ENCODE measurements around the gene SORCS2.

SORCS2 gene

DNA sequence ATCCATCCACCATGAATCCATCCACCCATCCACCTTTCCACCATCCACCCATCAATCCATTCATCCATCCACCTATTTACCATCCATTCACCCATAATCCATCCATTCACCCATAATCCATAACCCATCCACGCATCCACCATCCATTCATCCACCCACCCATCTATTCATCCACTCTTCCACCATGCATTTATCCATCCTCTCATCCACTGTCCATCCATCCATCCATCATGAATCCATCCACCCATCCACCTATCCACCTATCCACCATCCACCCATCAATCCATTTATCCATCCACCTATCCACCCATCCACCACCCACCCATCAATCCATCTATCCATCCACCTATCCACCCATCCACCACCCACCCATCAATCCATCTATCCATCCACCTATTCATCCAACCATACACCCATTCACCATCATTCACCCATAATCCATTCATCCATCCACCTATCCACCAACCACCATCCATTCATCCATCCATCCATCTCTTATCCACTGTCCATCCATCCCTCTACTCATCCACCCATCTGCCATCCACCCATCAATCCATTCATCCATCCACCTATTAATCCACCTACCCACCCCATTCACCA is 422.1 kb downstream of the SORCS2 start:
- DNase-seq (ENCODE audit: low read depth in 2 of 2), result no peak

DNA sequence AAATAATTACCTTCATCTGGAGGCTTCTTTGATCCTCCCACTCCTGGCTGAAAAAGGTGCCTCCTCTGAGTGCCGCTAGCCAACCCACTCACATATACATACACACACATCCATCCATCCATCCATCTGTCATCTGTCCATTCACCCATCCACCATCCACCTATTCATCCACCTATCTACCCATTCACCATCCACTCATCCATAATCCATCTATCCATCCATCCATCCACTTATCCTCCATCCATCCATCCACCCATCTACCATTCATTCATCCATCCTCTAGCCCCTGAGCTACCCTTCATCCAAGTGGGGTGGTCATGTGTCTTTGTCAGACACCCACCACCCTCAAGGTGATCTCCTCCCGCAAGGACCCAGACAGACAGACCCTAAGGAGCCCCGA is 423.9 kb downstream of the SORCS2 start:
- DNase-seq (ENCODE audit: low read depth in 2 of 2), result no peak

GRCh38 chr4:7618361-7618760 is 426.0 kb downstream of the SORCS2 start:
- no peak for DNase-seq (ENCODE audit: low read depth in 2 of 2)

DNA sequence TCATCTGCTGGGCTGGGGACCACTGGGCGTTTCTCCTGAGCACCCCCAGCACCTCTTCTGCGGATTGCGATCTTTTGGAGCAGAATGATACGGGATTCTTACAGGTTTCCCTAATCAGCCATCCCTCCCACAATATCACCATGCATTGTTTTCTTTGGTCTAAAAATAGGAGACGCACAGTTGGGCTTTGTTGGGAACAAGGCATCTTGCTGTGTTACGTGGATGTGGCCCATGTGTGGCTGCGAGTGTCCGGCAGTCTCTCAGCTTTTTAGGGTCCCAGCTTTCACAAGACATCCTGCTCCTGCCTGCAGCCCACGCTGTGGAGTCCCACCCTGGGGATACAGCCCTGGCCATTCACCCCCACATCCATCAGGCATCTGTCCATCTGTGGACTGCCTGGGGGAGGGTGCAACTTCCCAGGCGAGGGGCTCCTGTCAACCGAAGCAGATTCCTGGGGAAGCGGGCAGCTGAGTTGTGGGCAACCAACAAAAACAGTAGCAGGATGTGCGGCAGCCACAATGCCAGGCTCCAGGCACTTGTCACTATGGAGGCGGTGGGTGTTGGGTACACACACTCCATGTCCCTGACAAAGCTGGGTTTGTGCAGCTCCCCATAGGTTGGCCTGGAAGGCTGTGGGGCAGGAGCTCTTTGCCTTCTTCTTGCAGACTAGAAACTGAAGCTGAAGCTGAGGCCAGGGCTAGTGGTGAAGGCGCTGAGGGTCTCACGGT is 427.9 kb downstream of the SORCS2 start:
- no peak for DNase-seq (ENCODE audit: low read depth in 2 of 2)

DNA sequence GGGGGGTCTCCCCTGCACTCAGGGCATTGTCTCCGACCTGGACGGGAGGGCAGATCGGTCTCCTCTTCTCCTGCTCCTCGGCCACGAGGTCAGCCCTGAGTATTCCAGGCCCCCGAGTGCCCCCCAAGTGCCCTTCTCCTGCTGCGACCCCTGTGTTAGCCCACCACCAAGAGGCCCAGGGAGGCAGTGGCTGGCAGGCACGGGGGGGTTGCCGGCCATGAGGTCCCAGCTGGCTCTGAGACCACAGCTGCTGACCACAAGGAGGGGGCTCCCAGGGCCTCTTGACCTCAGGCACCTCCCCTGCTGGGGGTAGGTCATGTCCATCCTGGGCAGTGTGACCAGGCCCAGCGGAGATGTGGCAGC is 428.5 kb downstream of the SORCS2 start:
- no peak for DNase-seq (ENCODE audit: low read depth in 2 of 2)

DNA sequence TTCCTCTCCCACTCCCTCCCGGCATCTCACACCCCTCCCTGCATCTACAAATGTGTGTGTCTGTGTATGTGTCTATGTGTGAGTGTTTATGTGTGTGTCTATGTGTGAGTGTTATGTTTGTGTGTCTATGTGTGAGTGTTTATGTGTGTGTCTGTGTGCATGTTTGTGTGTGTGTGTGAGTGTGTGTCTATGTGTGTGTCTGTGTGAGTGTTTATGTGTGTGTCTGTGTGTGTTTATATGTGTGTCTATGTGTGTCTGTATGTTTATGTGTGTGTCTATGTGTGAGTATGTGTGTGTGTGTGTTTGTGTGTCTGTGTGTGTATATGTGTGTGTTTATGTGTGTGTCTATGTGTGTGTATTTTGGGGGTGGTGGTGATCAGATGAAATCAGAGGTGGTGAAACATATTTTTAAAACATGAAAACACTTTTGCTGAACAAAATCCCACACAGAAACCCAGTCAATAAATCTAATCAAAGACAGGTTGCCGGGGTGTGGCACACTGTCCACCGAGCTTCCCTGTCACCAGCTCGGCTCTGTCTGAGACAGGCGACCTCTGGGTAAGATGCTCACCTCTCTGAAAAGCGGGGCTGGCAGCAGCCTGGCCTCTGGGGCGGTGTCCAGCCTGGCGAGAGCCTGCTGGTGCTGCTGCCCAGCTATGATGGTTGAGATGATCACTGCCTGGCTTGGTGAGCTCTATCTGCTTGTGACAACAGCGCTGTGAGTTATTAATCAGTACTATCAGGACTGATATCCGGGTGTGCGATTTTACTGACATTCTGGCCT is 429.1 kb downstream of the SORCS2 start:
- DNase-seq (ENCODE audit: low read depth in 2 of 2), result no peak

GRCh38 chr4:7622371-7622770 is 430.0 kb downstream of the SORCS2 start:
- no peak for DNase-seq (ENCODE audit: low read depth in 2 of 2)

GRCh38 chr4:7623468-7623867 is 431.1 kb downstream of the SORCS2 start:
- DNase-seq (ENCODE audit: low read depth in 2 of 2), result no peak

GRCh38 chr4:7624396-7624980 is 432.1 kb downstream of the SORCS2 start:
- DNase-seq (ENCODE audit: low read depth in 2 of 2), result no peak

- DNase-seq (ENCODE audit: low read depth in 2 of 2), result no peak
These were observed 432.7 kb downstream of the SORCS2 start for GRCh38 chr4:7625071-7625470.

DNA sequence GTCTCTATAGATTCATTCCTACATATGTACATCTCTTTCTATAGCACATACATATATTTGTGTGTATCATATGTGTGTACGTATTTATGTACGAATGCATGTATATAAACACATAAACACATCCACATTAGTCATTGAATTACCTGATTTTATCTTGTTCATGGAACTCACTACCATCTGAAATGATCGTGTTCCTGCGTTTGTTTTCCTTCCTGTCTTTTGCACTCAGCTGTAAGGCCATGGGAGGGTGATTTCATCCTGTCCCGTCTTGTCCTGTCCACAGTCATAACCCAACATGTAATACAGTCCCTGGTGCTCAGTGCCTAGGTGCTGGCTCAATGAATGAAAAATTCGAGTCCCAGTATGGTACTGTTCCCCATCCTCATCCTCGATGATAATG is 434.2 kb downstream of the SORCS2 start:
- DNase-seq (ENCODE audit: low read depth in 2 of 2), result no peak

GRCh38 chr4:7627251-7628250 is 435.2 kb downstream of the SORCS2 start:
- DNase-seq (ENCODE audit: low read depth in 2 of 2), result no peak

DNA sequence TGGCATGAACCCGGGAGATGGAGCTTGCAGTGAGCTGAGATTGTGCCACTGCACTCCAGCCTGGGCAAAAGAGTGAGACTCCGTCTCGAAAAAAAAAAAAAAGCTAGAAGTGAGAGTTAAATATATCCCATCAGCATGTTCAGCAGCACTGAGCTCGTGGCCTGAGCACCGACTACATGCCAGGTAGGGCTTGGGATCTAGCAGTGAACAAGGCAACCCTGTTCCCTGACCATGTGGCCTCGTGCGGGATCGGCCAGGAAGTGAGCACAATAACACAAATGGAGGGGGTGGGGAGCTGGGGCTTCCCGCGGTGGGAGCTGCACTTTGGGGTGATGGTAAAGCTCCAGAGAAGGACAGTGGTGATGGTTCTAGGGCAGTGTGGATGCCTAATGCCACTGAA is 436.1 kb downstream of the SORCS2 start:
- DNase-seq (ENCODE audit: low read depth in 2 of 2), result no peak

DNA sequence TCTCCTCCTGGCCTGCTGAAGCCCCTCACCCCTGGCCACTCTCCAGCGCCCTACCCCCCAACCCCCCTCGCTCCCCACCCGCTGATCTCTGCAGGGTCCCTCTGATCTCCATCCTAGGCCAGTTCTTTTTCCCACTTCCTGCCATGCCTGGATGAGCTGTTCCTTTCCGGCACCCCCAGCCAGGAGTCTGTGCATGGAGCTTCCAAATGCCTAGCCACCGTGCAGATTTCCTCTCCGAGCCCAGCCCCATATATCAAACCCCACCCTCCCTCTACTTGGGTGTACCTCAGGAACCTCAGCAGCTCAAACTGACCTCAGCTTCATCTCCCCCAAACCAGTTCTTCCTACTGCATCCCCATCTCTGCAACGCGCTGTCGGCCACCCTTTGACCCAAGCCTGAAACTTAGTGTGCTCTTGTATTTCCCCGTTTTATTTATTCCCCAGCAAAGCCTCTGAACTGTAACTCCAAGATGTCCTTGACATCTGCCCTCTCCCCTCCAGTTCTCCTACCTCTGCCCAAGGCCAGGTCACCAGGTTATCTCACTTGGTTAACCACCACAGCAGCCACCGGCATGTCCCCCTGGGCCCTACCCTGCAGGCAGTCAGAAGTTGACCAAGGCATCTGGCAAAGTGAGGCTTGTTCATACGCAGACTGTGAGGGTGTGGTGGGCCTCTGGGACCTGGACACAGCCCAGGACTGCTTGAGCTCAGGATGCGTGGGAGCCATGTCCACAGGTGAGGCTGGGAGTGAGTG is 437.3 kb downstream of the SORCS2 start:
- no peak for DNase-seq (ENCODE audit: low read depth in 2 of 2)

DNA sequence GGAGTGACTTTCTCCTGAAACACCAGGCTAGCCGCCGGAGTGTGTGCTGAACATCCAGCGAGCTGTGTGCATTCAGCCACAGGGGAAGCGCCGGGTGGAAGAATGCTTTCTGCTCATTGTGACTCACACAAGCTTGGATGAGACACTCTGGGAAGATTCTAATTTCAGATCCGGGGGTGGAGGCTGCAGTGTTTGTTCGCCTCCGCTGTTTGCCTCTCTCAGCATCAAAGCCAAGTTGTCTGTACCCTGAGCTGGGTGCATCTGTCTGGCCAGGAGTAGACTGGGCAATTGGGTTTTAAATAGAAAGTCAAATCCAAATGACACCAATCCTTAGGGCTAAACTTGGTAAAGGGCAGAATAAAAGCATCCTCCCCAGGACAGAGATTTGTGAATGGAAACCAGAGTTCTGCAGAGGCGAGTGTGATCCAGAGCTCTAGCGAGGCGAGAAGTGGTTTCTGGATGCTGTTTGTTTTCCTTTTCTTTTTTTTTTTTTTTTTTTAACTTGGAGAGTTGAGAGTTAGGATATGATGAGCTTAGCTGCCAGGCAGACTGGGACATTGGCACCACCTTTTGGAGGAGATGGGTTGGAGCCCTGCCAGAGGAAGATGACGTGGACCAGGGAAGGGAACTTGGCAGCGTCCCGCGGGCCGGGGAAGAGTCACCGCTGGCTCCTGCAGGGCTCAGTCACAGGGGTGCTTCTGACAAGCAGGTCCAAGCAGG is 438.4 kb downstream of the SORCS2 start:
- DNase-seq (ENCODE audit: low read depth in 2 of 2), result no peak

GRCh38 chr4:7631288-7632014 is 439.1 kb downstream of the SORCS2 start:
- DNase-seq (ENCODE audit: low read depth in 2 of 2), result no peak

- no peak for DNase-seq (ENCODE audit: low read depth in 2 of 2)
These were observed 440.0 kb downstream of the SORCS2 start for GRCh38 chr4:7632341-7632740.

DNA sequence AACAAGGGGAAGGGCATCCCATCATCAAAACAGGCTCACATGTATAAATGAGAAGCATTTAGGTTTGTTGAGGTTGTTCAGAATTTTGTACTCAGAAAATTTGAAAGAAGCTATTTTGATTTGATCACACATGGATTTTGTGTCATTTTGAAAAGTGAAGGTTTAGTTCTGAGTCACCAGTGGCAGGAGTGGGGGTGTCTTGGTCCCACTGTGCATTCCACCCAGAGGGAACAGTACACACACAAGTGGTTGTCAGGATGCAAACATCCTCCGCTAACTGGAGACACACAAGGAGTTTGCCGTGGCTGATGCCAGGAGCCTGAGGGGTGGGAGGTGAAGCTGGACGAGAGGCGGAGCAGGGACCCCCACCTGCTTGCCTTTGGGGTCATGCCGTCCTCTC is 440.6 kb downstream of the SORCS2 start:
- no peak for DNase-seq (ENCODE audit: low read depth in 2 of 2)

DNA sequence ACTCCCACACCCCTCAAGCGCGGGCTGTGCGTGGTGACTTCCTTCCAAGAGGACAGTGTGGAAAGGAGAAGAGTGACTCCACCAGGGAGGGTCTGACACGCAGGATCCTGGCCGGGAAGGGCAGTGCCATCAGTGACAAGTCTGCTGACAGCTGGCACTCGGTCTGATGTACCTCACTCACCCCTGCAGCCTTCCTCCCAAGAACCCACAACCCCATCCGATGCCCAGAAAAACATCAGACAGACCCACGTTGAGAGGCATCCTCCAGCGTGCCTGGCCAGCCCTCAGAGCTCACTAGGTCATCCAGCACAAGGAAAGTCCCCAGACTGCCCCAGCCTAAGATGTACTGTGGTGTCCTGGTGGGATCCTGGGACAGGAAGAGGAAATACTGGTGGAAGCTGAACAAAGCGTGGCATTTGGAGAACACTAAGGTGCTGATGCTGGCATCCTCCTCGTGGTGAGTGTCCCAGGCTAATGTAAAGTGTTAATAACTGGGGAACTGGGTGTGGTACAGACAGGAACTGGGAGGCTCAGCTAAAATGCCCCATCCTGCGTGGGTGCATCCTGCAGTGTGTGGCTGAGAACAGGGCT is 442.4 kb downstream of the SORCS2 start:
- DNase-seq (ENCODE audit: low read depth in 2 of 2), result no peak
